HG02623 (cell line): ENCODE results near the gene PRG3.
"Not testable (repeated sequence)": the region's sequence is repeated elsewhere in the genome, so short reads cannot be mapped to it uniquely, and the experiment has no call there.

Experiments used
- ATAC-seq: cut with Tn5 transposase; IDR thresholded peaks from one replicate; pipeline ENCODE4 v1.9.1; 2021; ENCODE audit warnings: moderate library complexity; ENCODE audit not compliant: unreplicated experiment

Gene PRG3

GRCh38 chr11:57361926-57362325, 19.0 kb downstream of the PRG3 start:
- no peak for ATAC-seq

GRCh38 chr11:57361420-57361819, 19.5 kb downstream of the PRG3 start:
- ATAC-seq, result not testable (repeated sequence)

GRCh38 chr11:57360991-57361390, 20.0 kb downstream of the PRG3 start:
- no peak for ATAC-seq

- ATAC-seq, result no peak
Measured at GRCh38 chr11:57359896-57360690, 20.9 kb downstream of the PRG3 start.

- ATAC-seq, result no peak
Measured at GRCh38 chr11:57359396-57359795, 21.6 kb downstream of the PRG3 start.

GRCh38 chr11:57358991-57359390, 22.0 kb downstream of the PRG3 start:
- no peak for ATAC-seq

- no peak for ATAC-seq
Measured at GRCh38 chr11:57358543-57358961, 22.4 kb downstream of the PRG3 start.

GRCh38 chr11:57357856-57358255, 23.1 kb downstream of the PRG3 start:
- no peak for ATAC-seq

- no peak for ATAC-seq
Measured at GRCh38 chr11:57357310-57357709, 23.6 kb downstream of the PRG3 start.

- no peak for ATAC-seq
Measured at GRCh38 chr11:57356268-57356667, 24.7 kb downstream of the PRG3 start.

- ATAC-seq, result no peak
Measured at GRCh38 chr11:57354699-57355098, 26.3 kb downstream of the PRG3 start.

GRCh38 chr11:57353852-57354251, 27.1 kb downstream of the PRG3 start:
- ATAC-seq, result no peak

GRCh38 chr11:57353446-57353845, 27.5 kb downstream of the PRG3 start:
- no peak for ATAC-seq

GRCh38 chr11:57353036-57353435, 27.9 kb downstream of the PRG3 start:
- no peak for ATAC-seq

- ATAC-seq, result no peak
Measured at GRCh38 chr11:57349491-57350274, 31.3 kb downstream of the PRG3 start.

- ATAC-seq, result no peak
Measured at GRCh38 chr11:57348636-57349313, 32.2 kb downstream of the PRG3 start.

GRCh38 chr11:57348052-57348451, 32.9 kb downstream of the PRG3 start:
- ATAC-seq, result no peak

GRCh38 chr11:57347336-57347735, 33.6 kb downstream of the PRG3 start:
- ATAC-seq, result no peak

GRCh38 chr11:57345555-57346211, 35.3 kb downstream of the PRG3 start:
- ATAC-seq, result peak; percentile 63

GRCh38 chr11:57344826-57345225, 36.1 kb downstream of the PRG3 start:
- no peak for ATAC-seq

GRCh38 chr11:57343825-57344224, 37.1 kb downstream of the PRG3 start:
- ATAC-seq, result no peak
